Measurements from ENCODE around the gene STK39.

Gene STK39

DNA sequence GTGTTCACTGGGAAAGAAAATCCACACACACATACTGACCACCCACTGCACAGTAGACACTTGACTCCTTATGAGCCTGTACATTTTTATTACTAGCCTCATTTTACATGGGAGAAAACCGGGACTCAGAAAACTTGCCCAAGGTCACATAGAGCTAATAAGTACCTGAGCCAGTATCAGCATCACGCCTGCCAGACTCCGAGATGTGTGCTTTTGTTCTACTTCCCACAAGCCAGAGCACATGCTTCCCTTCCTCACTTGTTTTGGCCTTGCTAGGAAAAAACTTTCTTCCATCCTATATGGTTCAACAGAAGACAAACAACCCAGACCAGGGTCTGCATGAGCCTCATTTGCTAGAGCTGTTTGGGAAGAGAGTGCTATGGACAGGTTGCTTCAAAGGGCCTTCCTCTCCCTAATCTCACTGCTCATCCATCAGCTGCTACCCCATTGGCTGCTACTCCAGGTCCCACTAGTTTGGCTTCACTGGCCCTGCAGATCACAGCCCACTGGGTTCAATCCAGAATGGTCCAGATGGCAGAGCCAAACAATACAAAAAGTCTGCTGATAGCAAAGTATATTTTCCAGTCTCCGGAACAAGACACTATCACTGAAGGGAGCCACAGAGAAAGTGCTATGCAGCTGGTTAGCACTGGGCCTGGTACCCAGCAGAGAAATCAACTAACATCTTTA lies 63.9 kb downstream of the STK39 start:
- DNase-seq: no peak
- no peak overlapping the region for H3K56ac ChIP-seq (ENCODE audit: low read length)
- H3K4me2 ChIP-seq (ENCODE audit: low read length): no peak overlapping the region
- peaks cover 4% of the 10 kb centered on the region for H3K4me1 ChIP-seq (ENCODE audit: control insufficient read depth, low read depth, low read length)
- no peaks in the 10 kb centered on the region for H3K27me3 ChIP-seq (ENCODE audit: insufficient read depth, low read length, poor library complexity)
- no peak overlapping the region for H3K4ac ChIP-seq (ENCODE audit: low read depth, low read length)
- no peak overlapping the region for H2BK15ac ChIP-seq (replicated peaks; ENCODE audit: low read depth)
- peaks cover 2% of the 10 kb centered on the region for H3K79me1 ChIP-seq (ENCODE audit: low read length)
- no peak overlapping the region for H2BK120ac ChIP-seq (ENCODE audit: low read depth, low read length)
- no peaks in the 10 kb centered on the region for H3K79me2 ChIP-seq (ENCODE audit: control insufficient read depth, insufficient read depth, low read length)
- no peak overlapping the region for H3K9ac ChIP-seq (ENCODE audit: low read length)
- H2AK5ac ChIP-seq (ENCODE audit: low read length): no peak overlapping the region
- H3K23ac ChIP-seq (ENCODE audit: low read length): no peak overlapping the region
- WGBS (ENCODE audit: extremely low coverage, insufficient coverage, low lambda C conversion rate): no CpG with 5 or more reads among the region's 4 CpGs
- H4K8ac ChIP-seq (ENCODE audit: low read depth, low read length): no peak overlapping the region
- H3K4me3 ChIP-seq (ENCODE audit: low read length): no peak overlapping the region
- no peaks in the 10 kb centered on the region for H3K36me3 ChIP-seq (ENCODE audit: control insufficient read depth, insufficient read depth, low read length)
- no peak overlapping the region for H4K5ac ChIP-seq (ENCODE audit: low read length)
- no peak overlapping the region for H2BK5ac ChIP-seq (ENCODE audit: low read length)
- no peak overlapping the region for H3K18ac ChIP-seq (ENCODE audit: low read length)
- H3K27ac ChIP-seq (ENCODE audit: low read depth, low read length): no peak overlapping the region

DNA sequence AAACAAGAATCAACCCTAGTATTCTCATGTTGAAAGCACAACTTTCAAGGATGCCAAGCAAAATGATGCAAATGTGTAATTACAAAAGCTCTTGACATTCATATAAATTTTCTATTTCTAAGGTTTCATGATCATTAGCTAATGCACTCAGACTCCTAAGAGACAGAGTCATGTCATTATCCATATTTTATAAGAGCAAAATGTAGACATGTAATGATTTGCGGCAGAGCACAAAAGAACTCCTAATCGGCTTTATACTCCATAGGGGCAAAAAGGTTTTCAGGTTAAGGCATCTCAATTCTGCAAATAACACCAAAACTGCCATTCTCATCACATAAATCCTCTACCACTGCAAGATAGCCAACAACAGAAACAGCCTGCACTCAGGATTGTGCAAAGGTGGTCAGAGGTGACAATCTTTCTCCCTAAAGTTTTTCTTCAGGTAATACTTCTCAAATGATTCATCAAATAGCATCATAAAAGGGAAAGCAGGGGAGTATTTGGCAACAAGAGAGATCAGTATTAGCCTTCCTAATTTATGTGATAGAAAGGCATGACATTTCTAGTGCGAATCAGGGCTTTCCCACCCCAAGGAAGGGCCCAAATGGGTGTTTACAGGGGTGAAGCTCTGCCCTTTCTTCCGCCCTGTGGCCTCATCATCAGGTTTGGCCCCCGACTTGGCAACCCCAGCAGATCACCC lies 64.7 kb downstream of the STK39 start:
- no peak for DNase-seq
- Histone ChIP-seq H3K9ac (ENCODE audit: low read length) (no peak overlapping the region), H3K56ac (ENCODE audit: low read length) (no peak overlapping the region), H2BK5ac (ENCODE audit: low read length) (no peak overlapping the region), H3K27ac (ENCODE audit: low read depth, low read length) (no peak overlapping the region), H3K79me1 (ENCODE audit: low read length) (no peaks in the 10 kb centered on the region), H3K4me3 (ENCODE audit: low read length) (no peak overlapping the region), H3K79me2 (ENCODE audit: control insufficient read depth, insufficient read depth, low read length) (no peaks in the 10 kb centered on the region), H3K4me2 (ENCODE audit: low read length) (no peak overlapping the region), H3K23ac (ENCODE audit: low read length) (no peak overlapping the region), H3K4me1 (ENCODE audit: control insufficient read depth, low read depth, low read length) (peaks cover 4% of the 10 kb centered on the region), H2AK5ac (ENCODE audit: low read length) (no peak overlapping the region), H3K4ac (ENCODE audit: low read depth, low read length) (no peak overlapping the region), H2BK15ac (replicated peaks; ENCODE audit: low read depth) (no peak overlapping the region), H3K27me3 (ENCODE audit: insufficient read depth, low read length, poor library complexity) (no peaks in the 10 kb centered on the region), H4K5ac (ENCODE audit: low read length) (no peak overlapping the region), H3K18ac (ENCODE audit: low read length) (no peak overlapping the region), H4K8ac (ENCODE audit: low read depth, low read length) (no peak overlapping the region), H2BK120ac (ENCODE audit: low read depth, low read length) (no peak overlapping the region), H3K36me3 (ENCODE audit: control insufficient read depth, insufficient read depth, low read length) (no peaks in the 10 kb centered on the region)
- no CpG with 5 or more reads among the region's 5 CpGs for WGBS (ENCODE audit: extremely low coverage, insufficient coverage, low lambda C conversion rate)

DNA sequence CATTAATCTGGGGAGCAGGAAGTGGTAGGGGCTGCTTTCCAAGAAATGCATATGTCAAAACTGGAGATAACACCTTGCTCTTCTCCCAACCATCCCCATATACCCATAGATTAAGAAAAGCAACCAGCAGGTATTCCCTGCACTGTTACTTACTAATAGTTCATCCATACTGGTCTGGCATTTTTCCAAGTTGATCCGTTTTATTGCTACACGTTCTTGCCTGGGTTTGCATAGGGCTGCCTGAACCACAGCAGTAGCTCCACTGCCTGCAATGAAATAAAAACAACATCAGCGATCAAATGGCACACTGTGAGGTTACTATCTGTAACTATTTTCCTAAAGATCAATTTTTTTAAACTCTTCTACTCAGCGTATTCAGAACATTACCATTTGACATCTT lies 65.6 kb downstream of the STK39 start:
- no peaks in the 10 kb centered on the region for H3K79me1 ChIP-seq (ENCODE audit: low read length)
- no peak overlapping the region for H3K18ac ChIP-seq (ENCODE audit: low read length)
- WGBS (ENCODE audit: extremely low coverage, insufficient coverage, low lambda C conversion rate): no CpG with 5 or more reads among the region's 4 CpGs
- no peaks in the 10 kb centered on the region for H3K79me2 ChIP-seq (ENCODE audit: control insufficient read depth, insufficient read depth, low read length)
- H3K4ac ChIP-seq (ENCODE audit: low read depth, low read length): no peak overlapping the region
- no peak overlapping the region for H3K4me2 ChIP-seq (ENCODE audit: low read length)
- H3K56ac ChIP-seq (ENCODE audit: low read length): no peak overlapping the region
- H3K36me3 ChIP-seq (ENCODE audit: control insufficient read depth, insufficient read depth, low read length): no peaks in the 10 kb centered on the region
- H3K9ac ChIP-seq (ENCODE audit: low read length): no peak overlapping the region
- no peak overlapping the region for H2BK120ac ChIP-seq (ENCODE audit: low read depth, low read length)
- no peak overlapping the region for H3K27ac ChIP-seq (ENCODE audit: low read depth, low read length)
- no peak for DNase-seq
- no peak overlapping the region for H2BK15ac ChIP-seq (replicated peaks; ENCODE audit: low read depth)
- H2BK5ac ChIP-seq (ENCODE audit: low read length): no peak overlapping the region
- H4K8ac ChIP-seq (ENCODE audit: low read depth, low read length): no peak overlapping the region
- peaks cover 4% of the 10 kb centered on the region for H3K4me1 ChIP-seq (ENCODE audit: control insufficient read depth, low read depth, low read length)
- H3K23ac ChIP-seq (ENCODE audit: low read length): no peak overlapping the region
- H3K27me3 ChIP-seq (ENCODE audit: insufficient read depth, low read length, poor library complexity): no peaks in the 10 kb centered on the region
- H2AK5ac ChIP-seq (ENCODE audit: low read length): no peak overlapping the region
- no peak overlapping the region for H3K4me3 ChIP-seq (ENCODE audit: low read length)
- no peak overlapping the region for H4K5ac ChIP-seq (ENCODE audit: low read length)

DNA sequence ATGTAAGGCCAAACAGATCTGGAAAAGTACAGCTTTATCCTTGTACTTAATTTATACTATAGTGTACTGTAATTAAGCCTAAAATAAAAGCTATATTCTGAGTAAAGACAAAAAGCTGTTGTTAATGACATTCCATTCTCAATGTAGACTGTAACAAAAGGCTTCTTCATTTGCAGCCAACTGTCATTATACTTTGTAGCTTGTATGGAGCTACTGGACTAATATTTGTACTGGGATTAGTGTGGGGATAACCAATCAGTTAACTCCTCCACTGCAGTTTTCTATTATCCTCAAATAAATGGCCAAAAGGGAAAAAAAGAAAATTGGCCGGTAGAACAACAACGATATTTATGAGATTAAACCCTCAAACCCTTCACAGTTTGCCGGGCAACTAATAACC lies 66.5 kb downstream of the STK39 start:
- Histone ChIP-seq H2AK5ac (ENCODE audit: low read length) (no peak overlapping the region), H3K18ac (ENCODE audit: low read length) (no peak overlapping the region), H3K79me2 (ENCODE audit: control insufficient read depth, insufficient read depth, low read length) (no peaks in the 10 kb centered on the region), H3K27me3 (ENCODE audit: insufficient read depth, low read length, poor library complexity) (no peaks in the 10 kb centered on the region), H3K36me3 (ENCODE audit: control insufficient read depth, insufficient read depth, low read length) (no peaks in the 10 kb centered on the region), H3K4me1 (ENCODE audit: control insufficient read depth, low read depth, low read length) (peaks cover 2% of the 10 kb centered on the region), H4K8ac (ENCODE audit: low read depth, low read length) (no peak overlapping the region), H2BK120ac (ENCODE audit: low read depth, low read length) (no peak overlapping the region), H4K5ac (ENCODE audit: low read length) (no peak overlapping the region), H2BK15ac (replicated peaks; ENCODE audit: low read depth) (no peak overlapping the region), H3K9ac (ENCODE audit: low read length) (no peak overlapping the region), H3K56ac (ENCODE audit: low read length) (no peak overlapping the region), H2BK5ac (ENCODE audit: low read length) (no peak overlapping the region), H3K23ac (ENCODE audit: low read length) (no peak overlapping the region), H3K79me1 (ENCODE audit: low read length) (no peaks in the 10 kb centered on the region), H3K4me3 (ENCODE audit: low read length) (no peak overlapping the region), H3K27ac (ENCODE audit: low read depth, low read length) (no peak overlapping the region), H3K4ac (ENCODE audit: low read depth, low read length) (no peak overlapping the region), H3K4me2 (ENCODE audit: low read length) (no peak overlapping the region)
- no CpG with 5 or more reads among the region's 3 CpGs for WGBS (ENCODE audit: extremely low coverage, insufficient coverage, low lambda C conversion rate)
- DNase-seq: no peak

DNA sequence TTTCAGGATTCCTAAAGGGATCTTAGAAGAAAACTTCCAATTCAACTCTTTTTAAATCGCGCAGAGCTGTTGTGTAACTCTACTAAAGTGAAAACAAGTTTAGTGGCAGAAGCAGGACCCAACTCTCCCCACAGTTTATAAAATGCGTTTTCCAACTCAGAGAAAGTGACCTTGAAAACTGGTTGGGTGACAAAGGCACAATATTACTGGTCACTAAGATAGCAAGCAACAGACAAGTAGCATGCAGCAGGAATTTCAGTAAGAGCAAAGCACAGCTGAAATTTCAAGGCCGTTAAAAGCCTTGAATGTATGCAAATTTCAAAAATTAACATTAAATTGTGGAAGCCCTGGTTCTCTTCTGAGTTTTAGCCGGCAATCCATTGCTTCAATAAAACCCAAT lies 66.9 kb downstream of the STK39 start:
- Histone ChIP-seq H3K27me3 (ENCODE audit: insufficient read depth, low read length, poor library complexity) (no peaks in the 10 kb centered on the region), H3K4me3 (ENCODE audit: low read length) (no peak overlapping the region), H3K27ac (ENCODE audit: low read depth, low read length) (no peak overlapping the region), H3K79me1 (ENCODE audit: low read length) (no peaks in the 10 kb centered on the region), H3K23ac (ENCODE audit: low read length) (no peak overlapping the region), H2BK5ac (ENCODE audit: low read length) (no peak overlapping the region), H3K4me1 (ENCODE audit: control insufficient read depth, low read depth, low read length) (peaks cover 2% of the 10 kb centered on the region), H4K8ac (ENCODE audit: low read depth, low read length) (no peak overlapping the region), H3K4ac (ENCODE audit: low read depth, low read length) (no peak overlapping the region), H3K79me2 (ENCODE audit: control insufficient read depth, insufficient read depth, low read length) (no peaks in the 10 kb centered on the region), H2AK5ac (ENCODE audit: low read length) (no peak overlapping the region), H3K56ac (ENCODE audit: low read length) (no peak overlapping the region), H3K36me3 (ENCODE audit: control insufficient read depth, insufficient read depth, low read length) (no peaks in the 10 kb centered on the region), H3K4me2 (ENCODE audit: low read length) (no peak overlapping the region), H4K5ac (ENCODE audit: low read length) (no peak overlapping the region), H2BK15ac (replicated peaks; ENCODE audit: low read depth) (no peak overlapping the region), H3K18ac (ENCODE audit: low read length) (no peak overlapping the region), H3K9ac (ENCODE audit: low read length) (no peak overlapping the region), H2BK120ac (ENCODE audit: low read depth, low read length) (no peak overlapping the region)
- peak; percentile 60 for DNase-seq
- no CpG with 5 or more reads among the region's 5 CpGs for WGBS (ENCODE audit: extremely low coverage, insufficient coverage, low lambda C conversion rate)
